ENCODE data around the gene DHX58.

DHX58 gene

GRCh38 chr17:42075789-42076188 lies 36.7 kb downstream of the DHX58 start:
- Histone ChIP-seq H3K9me2 (replicated peaks; ENCODE audit: low read depth, low read length) (no peaks in the 10 kb centered on the region), H3K4me2 (ENCODE audit: low read depth, low read length, poor library complexity, severe bottlenecking) (no peak overlapping the region), H4K20me1 (ENCODE audit: insufficient read depth, low read length, poor library complexity, severe bottlenecking) (no peaks in the 10 kb centered on the region), H3K27me3 (ENCODE audit: insufficient read depth, low read length, poor library complexity, severe bottlenecking) (no peaks in the 10 kb centered on the region), H3K4me1 (ENCODE audit: insufficient read depth, low read length, poor library complexity, severe bottlenecking) (peaks cover 35% of the 10 kb centered on the region), H3K79me2 (ENCODE audit: insufficient read depth, low read length) (peaks cover 20% of the 10 kb centered on the region; the same call in 1 of the 2 replicates), H3K9ac (ENCODE audit: low read depth, low read length, poor library complexity, severe bottlenecking) (no peak overlapping the region), H3K9me3 (ENCODE audit: insufficient read depth, low read depth, low read length) (no peaks in the 10 kb centered on the region), H3K36me3 (ENCODE audit: insufficient read depth, low read length) (no peaks in the 10 kb centered on the region), H2AFZ (ENCODE audit: low read length) (no peak overlapping the region), H3F3A (ENCODE audit: low read depth) (no peaks in the 10 kb centered on the region), H3K4me3 (ENCODE audit: low read length, poor library complexity, severe bottlenecking) (no peak overlapping the region)
- TF ChIP-seq EZH2phosphoT487 (IDR thresholded peaks at IDR 0.05; ENCODE audit: borderline replicate concordance) (no peak), CTCF (conservative IDR thresholded peaks at IDR 0.05; ENCODE audit: low read length) (no peak)

- Histone ChIP-seq H3K79me2 (ENCODE audit: insufficient read depth, low read length) (peaks cover 20% of the 10 kb centered on the region; the same call in 1 of the 2 replicates), H3K9me3 (ENCODE audit: insufficient read depth, low read depth, low read length) (no peaks in the 10 kb centered on the region), H4K20me1 (ENCODE audit: insufficient read depth, low read length, poor library complexity, severe bottlenecking) (no peaks in the 10 kb centered on the region), H3K4me3 (ENCODE audit: low read length, poor library complexity, severe bottlenecking) (peak overlapping the region; percentile 87), H2AFZ (ENCODE audit: low read length) (peak overlapping the region; percentile 95), H3F3A (ENCODE audit: low read depth) (no peaks in the 10 kb centered on the region), H3K9ac (ENCODE audit: low read depth, low read length, poor library complexity, severe bottlenecking) (peak overlapping the region; percentile 81), H3K4me2 (ENCODE audit: low read depth, low read length, poor library complexity, severe bottlenecking) (peak overlapping the region; percentile 86), H3K36me3 (ENCODE audit: insufficient read depth, low read length) (no peaks in the 10 kb centered on the region), H3K27me3 (ENCODE audit: insufficient read depth, low read length, poor library complexity, severe bottlenecking) (no peaks in the 10 kb centered on the region), H3K4me1 (ENCODE audit: insufficient read depth, low read length, poor library complexity, severe bottlenecking) (peaks cover 33% of the 10 kb centered on the region), H3K9me2 (replicated peaks; ENCODE audit: low read depth, low read length) (no peaks in the 10 kb centered on the region)
- TF ChIP-seq EZH2phosphoT487 (IDR thresholded peaks at IDR 0.05; ENCODE audit: borderline replicate concordance), result no peak
- TF ChIP-seq CTCF (conservative IDR thresholded peaks at IDR 0.05; ENCODE audit: low read length), result peak; percentile 34; the same call in 1 of the 2 replicates
Measured at GRCh38 chr17:42072323-42073187, 40.0 kb downstream of the DHX58 start.

GRCh38 chr17:42071810-42072209 lies 40.7 kb downstream of the DHX58 start:
- TF ChIP-seq CTCF (conservative IDR thresholded peaks at IDR 0.05; ENCODE audit: low read length), result no peak
- no peak for TF ChIP-seq EZH2phosphoT487 (IDR thresholded peaks at IDR 0.05; ENCODE audit: borderline replicate concordance)
- H2AFZ ChIP-seq (ENCODE audit: low read length), result peak overlapping the region; percentile 95
- no peaks in the 10 kb centered on the region for H3K27me3 ChIP-seq (ENCODE audit: insufficient read depth, low read length, poor library complexity, severe bottlenecking)
- no peaks in the 10 kb centered on the region for H3K9me2 ChIP-seq (replicated peaks; ENCODE audit: low read depth, low read length)
- H3K79me2 ChIP-seq (ENCODE audit: insufficient read depth, low read length), result peaks cover 20% of the 10 kb centered on the region; the same call in 1 of the 2 replicates
- H3K4me1 ChIP-seq (ENCODE audit: insufficient read depth, low read length, poor library complexity, severe bottlenecking), result peaks cover 33% of the 10 kb centered on the region
- H3K4me2 ChIP-seq (ENCODE audit: low read depth, low read length, poor library complexity, severe bottlenecking), result peak overlapping the region; percentile 86
- H3K36me3 ChIP-seq (ENCODE audit: insufficient read depth, low read length), result no peaks in the 10 kb centered on the region
- peak overlapping the region; percentile 87 for H3K4me3 ChIP-seq (ENCODE audit: low read length, poor library complexity, severe bottlenecking)
- H4K20me1 ChIP-seq (ENCODE audit: insufficient read depth, low read length, poor library complexity, severe bottlenecking), result no peaks in the 10 kb centered on the region
- no peaks in the 10 kb centered on the region for H3K9me3 ChIP-seq (ENCODE audit: insufficient read depth, low read depth, low read length)
- H3F3A ChIP-seq (ENCODE audit: low read depth), result no peaks in the 10 kb centered on the region
- peak overlapping the region; percentile 81 for H3K9ac ChIP-seq (ENCODE audit: low read depth, low read length, poor library complexity, severe bottlenecking)
